ENCODE results near the gene CCNT1. TPM values are rescaled to one million over a fixed set of nuclear protein-coding genes. Genes with fewer than 3 reads are reported as not detected.

Gene CCNT1
- total RNA-seq (2021; ENCODE audit: unreplicated experiment) = 69.4 TPM
- polyA plus RNA-seq (2012) = 23.8 and 25.7 TPM in 2 replicates
- percentile 95 among the genes with signal in this experiment for Bru-seq, nascent RNA
- percentile 89 among the genes with signal in this experiment for BruChase-seq, experiment 1, labeled RNA remaining after a 6-hour chase
- BruChase-seq, experiment 2, labeled RNA remaining after a 2-hour chase = percentile 98 among the genes with signal in this experiment
- long read RNA-seq, full-length matches to known transcripts = 5 of 17 reads
- long read RNA-seq, partial matches to known transcripts = 0 of 17 reads
- long read RNA-seq, other reads (novel, unspliced or antisense) = 12 of 17 reads

DNA sequence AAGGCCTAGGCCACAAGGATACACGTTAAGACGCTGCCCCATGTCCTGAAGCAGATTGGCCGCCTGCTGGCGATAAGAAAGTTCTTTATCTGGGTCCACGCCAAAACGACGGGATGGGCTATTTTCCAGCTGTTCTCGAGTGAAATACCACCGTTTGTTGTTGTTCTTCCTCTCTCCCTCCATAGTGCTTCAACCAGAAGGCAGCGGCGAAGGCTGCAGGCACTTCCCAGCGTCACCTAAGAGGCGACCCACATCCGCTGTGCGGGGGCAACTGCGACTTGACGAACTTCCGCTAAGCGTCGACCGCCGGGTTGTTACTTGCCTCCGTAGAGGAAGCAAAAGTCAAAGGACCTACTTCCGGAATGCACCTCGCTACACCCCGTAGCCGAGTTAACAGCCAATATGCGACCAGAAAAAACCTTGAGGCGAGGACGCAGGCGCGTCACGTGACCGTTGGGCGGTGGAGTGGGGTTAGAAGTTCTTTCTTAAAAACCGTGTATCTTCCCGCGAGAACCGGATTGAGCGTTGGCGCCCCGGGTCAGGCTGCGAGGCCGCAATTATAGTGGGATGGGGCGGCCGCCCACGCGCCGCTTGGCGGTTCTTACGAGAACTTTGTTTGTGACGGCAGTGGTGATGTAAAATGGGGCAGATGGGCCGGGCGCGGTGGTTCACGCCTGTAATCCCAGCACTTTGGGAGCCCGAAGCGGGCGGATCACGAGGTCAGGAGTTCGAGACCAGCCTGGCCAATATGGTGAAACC, at the start of gene CCNT1:
CCNT1 (minus strand) TSS at position 215 of the 759 bp plus-strand sequence; CDS start at position 183, 32 bp downstream.
- Histone ChIP-seq H3K4me3 (replicated peaks in 1 of 2; ENCODE audit: low read depth in 1 of 2, low read length in 2 of 2) (peak within 1 kb of the TSS; percentile 81 to 97), H2AFZ (ENCODE audit: low read depth, low read length, poor library complexity, severe bottlenecking) (peak within 1 kb of the TSS; percentile 46), H3K9ac (ENCODE audit: low read length) (peak within 1 kb of the TSS; percentile 89), H3K36me3 (ENCODE audit: control insufficient read depth in 1 of 2, insufficient read depth in 2 of 2, low read length in 2 of 2) (peaks cover 16 to 19% of the 10 kb centered on the region in 2 experiments), H3K4me1 (ENCODE audit: control insufficient read depth in 1 of 2, insufficient read depth in 2 of 2, low read length in 2 of 2) (peaks cover 4 to 20% of the 10 kb centered on the region in 2 experiments; a peak in 3 of 4 replicates), H3K4me2 (ENCODE audit: low read length) (peak within 1 kb of the TSS; percentile 94), H3K27ac (ENCODE audit: low read depth, low read length) (peak within 1 kb of the TSS; percentile 89), H3K9me3 (ENCODE audit: control insufficient read depth in 1 of 2, insufficient read depth in 1 of 2, low read depth in 1 of 2, low read length in 2 of 2) (peaks cover 0 to 8% of the 10 kb centered on the region in 2 experiments; a peak in 2 of 4 replicates), H3K9me2 (ENCODE audit: insufficient read depth) (no peaks in the 10 kb centered on the region), H3K79me2 (ENCODE audit: insufficient read depth, low read length) (peaks cover 47% of the 10 kb centered on the region), H4K20me1 (ENCODE audit: insufficient read depth) (no peaks in the 10 kb centered on the region), H3K27me3 (ENCODE audit: insufficient read depth, low read length) (no peaks in the 10 kb centered on the region)
- peak; percentile 95 for ATAC-seq
- no TSS peak for BruUV-seq (replicated peaks)
- ChIA-PET POLR2A (no interaction called here), CTCF (interaction anchor here (1.0 kb wide), 1 partner anchor 9 kb away, joined by 3 read pairs; no protein-coding TSS in a partner anchor), RAD21 (ENCODE audit: low non-redundant PET in 1 of 2, low total read pairs in 2 of 2, uncharacterized antibody in 2 of 2, unreplicated experiment in 2 of 2) (no interaction called here)
- intact Hi-C loops (cut with micrococcal nuclease) = loop anchor here (2.0 kb wide), 1 partner anchor 34 kb away; the partner anchor contains the start of gene KANSL2
- DNase-seq (ENCODE audit: low read depth, low spot score) = peak; percentile 100
- TF ChIP-seq EZH2phosphoT487 (IDR thresholded peaks at IDR 0.05; ENCODE audit: borderline replicate concordance) (no peak), CBX3 (IDR thresholded peaks at IDR 0.05; ENCODE audit: low read depth) (peak; percentile 94), ELF1 (IDR thresholded peaks at IDR 0.05; ENCODE audit: borderline replicate concordance, low read depth) (peak; percentile 92), EGR1 (IDR thresholded peaks at IDR 0.05; ENCODE audit: low read depth) (peak; percentile 99), ZFX (IDR thresholded peaks at IDR 0.05) (peak; percentile 98), POLR2A (IDR thresholded peaks at IDR 0.05; ENCODE audit: borderline replicate concordance, extremely low read depth, insufficient read depth, insufficient read length) (peak; percentile 74), EZH2 (IDR thresholded peaks at IDR 0.05) (no peak), SP1 (IDR thresholded peaks at IDR 0.05; ENCODE audit: low read depth) (peak; percentile 88), POLR2AphosphoS5 (IDR thresholded peaks at IDR 0.05; ENCODE audit: low read depth, low read length) (peak; percentile 75), CEBPB (IDR thresholded peaks at IDR 0.05; ENCODE audit: low read depth) (no peak), SRF (IDR thresholded peaks at IDR 0.05; ENCODE audit: low read depth) (peak; percentile 88), SIN3A (IDR thresholded peaks at IDR 0.05; ENCODE audit: low read depth) (peak; percentile 92), YY1 (IDR thresholded peaks at IDR 0.05; ENCODE audit: extremely low read depth, insufficient replicate concordance, low read depth, low read length) (peak; percentile 2), JUND (IDR thresholded peaks at IDR 0.05) (no peak), ZNF274 (IDR thresholded peaks at IDR 0.05; ENCODE audit: low read depth, low read length) (no peak)
- TF ChIP-seq, protein P1, sequence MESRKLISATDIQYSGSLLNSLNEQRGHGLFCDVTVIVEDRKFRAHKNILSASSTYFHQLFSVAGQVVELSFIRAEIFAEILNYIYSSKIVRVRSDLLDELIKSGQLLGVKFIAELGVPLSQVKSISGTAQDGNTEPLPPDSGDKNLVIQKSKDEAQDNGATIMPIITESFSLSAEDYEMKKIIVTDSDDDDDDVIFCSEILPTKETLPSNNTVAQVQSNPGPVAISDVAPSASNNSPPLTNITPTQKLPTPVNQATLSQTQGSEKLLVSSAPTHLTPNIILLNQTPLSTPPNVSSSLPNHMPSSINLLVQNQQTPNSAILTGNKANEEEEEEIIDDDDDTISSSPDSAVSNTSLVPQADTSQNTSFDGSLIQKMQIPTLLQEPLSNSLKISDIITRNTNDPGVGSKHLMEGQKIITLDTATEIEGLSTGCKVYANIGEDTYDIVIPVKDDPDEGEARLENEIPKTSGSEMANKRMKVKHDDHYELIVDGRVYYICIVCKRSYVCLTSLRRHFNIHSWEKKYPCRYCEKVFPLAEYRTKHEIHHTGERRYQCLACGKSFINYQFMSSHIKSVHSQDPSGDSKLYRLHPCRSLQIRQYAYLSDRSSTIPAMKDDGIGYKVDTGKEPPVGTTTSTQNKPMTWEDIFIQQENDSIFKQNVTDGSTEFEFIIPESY (IDR thresholded peaks at IDR 0.05; ENCODE audit: extremely low read depth, insufficient replicate concordance, low read length) = peak; percentile 97
- TF ChIP-seq, protein P2, sequence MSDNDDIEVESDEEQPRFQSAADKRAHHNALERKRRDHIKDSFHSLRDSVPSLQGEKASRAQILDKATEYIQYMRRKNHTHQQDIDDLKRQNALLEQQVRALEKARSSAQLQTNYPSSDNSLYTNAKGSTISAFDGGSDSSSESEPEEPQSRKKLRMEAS (IDR thresholded peaks at IDR 0.05) = peak; percentile 85
- TF ChIP-seq, protein P3, sequence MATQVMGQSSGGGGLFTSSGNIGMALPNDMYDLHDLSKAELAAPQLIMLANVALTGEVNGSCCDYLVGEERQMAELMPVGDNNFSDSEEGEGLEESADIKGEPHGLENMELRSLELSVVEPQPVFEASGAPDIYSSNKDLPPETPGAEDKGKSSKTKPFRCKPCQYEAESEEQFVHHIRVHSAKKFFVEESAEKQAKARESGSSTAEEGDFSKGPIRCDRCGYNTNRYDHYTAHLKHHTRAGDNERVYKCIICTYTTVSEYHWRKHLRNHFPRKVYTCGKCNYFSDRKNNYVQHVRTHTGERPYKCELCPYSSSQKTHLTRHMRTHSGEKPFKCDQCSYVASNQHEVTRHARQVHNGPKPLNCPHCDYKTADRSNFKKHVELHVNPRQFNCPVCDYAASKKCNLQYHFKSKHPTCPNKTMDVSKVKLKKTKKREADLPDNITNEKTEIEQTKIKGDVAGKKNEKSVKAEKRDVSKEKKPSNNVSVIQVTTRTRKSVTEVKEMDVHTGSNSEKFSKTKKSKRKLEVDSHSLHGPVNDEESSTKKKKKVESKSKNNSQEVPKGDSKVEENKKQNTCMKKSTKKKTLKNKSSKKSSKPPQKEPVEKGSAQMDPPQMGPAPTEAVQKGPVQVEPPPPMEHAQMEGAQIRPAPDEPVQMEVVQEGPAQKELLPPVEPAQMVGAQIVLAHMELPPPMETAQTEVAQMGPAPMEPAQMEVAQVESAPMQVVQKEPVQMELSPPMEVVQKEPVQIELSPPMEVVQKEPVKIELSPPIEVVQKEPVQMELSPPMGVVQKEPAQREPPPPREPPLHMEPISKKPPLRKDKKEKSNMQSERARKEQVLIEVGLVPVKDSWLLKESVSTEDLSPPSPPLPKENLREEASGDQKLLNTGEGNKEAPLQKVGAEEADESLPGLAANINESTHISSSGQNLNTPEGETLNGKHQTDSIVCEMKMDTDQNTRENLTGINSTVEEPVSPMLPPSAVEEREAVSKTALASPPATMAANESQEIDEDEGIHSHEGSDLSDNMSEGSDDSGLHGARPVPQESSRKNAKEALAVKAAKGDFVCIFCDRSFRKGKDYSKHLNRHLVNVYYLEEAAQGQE (IDR thresholded peaks at IDR 0.05; ENCODE audit: low read depth) = no peak
